AG09309 (cell line): ENCODE data around the gene EPHA1.

Experiments used
- DNase-seq: peaks from one replicate; pipeline ENCODE4 v3.0.0-alpha.2; 2010; ENCODE audit warnings: low read depth
- H3K4me3 ChIP-seq: 2 replicates; pipeline ENCODE4 v1.5.1; 2011; ENCODE audit warnings: mild to moderate bottlenecking, low read depth, low read length, moderate library complexity; ENCODE audit not compliant: control insufficient read depth
- TF ChIP-seq, protein P1 (sequence below): IDR thresholded peaks from 2 replicates; pipeline ENCODE4 v1.5.1; 2011; ENCODE audit warnings: mild to moderate bottlenecking, low read depth, low read length, inconsistent platforms; ENCODE audit not compliant: insufficient read depth, control insufficient read depth; ENCODE audit errors: missing control alignments

EPHA1 gene

GRCh38 chr7:143373255-143373794 is 35.3 kb downstream of the EPHA1 start:
- DNase-seq = no peak
- TF ChIP-seq, protein P1, sequence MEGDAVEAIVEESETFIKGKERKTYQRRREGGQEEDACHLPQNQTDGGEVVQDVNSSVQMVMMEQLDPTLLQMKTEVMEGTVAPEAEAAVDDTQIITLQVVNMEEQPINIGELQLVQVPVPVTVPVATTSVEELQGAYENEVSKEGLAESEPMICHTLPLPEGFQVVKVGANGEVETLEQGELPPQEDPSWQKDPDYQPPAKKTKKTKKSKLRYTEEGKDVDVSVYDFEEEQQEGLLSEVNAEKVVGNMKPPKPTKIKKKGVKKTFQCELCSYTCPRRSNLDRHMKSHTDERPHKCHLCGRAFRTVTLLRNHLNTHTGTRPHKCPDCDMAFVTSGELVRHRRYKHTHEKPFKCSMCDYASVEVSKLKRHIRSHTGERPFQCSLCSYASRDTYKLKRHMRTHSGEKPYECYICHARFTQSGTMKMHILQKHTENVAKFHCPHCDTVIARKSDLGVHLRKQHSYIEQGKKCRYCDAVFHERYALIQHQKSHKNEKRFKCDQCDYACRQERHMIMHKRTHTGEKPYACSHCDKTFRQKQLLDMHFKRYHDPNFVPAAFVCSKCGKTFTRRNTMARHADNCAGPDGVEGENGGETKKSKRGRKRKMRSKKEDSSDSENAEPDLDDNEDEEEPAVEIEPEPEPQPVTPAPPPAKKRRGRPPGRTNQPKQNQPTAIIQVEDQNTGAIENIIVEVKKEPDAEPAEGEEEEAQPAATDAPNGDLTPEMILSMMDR = no peak
- H3K4me3 ChIP-seq = no peak overlapping the region

DNA sequence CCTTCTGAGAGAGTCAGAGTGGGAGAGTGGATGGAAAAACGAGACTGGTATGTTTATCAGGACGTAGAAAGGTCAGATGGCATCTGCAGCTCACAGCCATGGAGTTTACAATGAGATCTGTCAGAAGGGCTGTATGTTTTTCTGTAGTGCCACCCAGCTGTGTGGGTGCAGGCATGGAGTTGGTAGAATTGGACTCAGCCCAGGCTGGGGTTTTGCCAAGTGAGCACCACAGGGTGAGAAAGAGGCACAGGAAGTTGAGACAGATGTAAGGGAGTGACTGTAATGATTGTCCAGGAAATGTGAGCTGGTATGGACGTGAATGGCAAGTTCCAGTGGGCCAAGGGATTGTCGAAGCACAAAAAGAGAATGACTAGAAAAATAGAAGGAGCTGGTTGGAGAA is 36.6 kb downstream of the EPHA1 start:
- TF ChIP-seq, protein P1 = no peak
- H3K4me3 ChIP-seq = no peak overlapping the region
- DNase-seq = no peak

DNA sequence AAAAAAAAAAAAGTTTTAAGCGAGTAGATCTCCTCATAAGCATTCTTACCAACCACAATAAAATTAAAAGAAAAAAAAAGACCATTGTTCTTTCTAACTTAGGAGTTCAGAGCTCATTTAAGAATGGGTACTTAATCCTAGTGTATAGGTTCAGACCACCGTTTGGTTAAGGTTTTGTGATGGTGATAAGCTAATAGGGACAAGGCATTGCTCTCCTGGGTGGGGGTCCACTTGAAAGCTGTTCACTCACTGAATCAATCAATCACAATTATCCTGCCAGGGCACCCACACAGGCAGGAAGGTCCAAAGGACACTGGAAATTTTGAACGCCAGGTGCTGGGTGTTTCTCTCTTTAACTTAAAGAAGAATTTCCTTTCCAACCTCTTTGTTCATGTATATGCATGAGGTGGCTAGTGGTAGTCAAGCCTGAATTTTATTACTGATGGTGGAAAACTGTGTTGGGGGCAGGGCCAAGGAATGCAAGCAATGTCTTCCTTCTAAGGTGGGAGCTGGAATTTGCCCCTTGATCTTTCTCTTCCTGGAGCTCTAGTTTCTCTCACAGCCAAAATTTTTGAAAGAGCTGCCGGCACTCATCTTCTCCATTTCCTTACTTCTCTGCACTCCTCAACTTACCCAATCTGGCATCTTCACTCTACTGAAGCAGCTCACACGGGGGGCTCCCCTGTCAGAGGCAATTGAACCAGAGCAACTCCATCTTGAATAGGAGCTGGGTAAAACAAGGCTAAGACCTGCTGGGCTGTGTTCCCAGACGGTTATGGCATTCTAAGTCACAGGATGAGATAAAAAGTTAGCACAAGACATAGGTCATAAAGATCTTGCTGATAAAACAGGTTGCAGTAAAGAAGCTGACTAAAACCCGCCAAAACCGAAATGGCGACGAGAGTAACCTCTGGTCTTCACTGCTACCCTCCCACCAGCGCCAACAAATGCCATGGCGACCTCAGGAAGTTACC is 38.7 kb downstream of the EPHA1 start:
- H3K4me3 ChIP-seq = no peak overlapping the region
- TF ChIP-seq, protein P1 = no peak
- no peak for DNase-seq

GRCh38 chr7:143368387-143368786 is 40.3 kb downstream of the EPHA1 start:
- H3K4me3 ChIP-seq = no peak overlapping the region
- no peak for DNase-seq
- TF ChIP-seq, protein P1 = no peak

- no peak overlapping the region for H3K4me3 ChIP-seq
- no peak for DNase-seq
- TF ChIP-seq, protein P1 = no peak
Observed at GRCh38 chr7:143367972-143368371, 40.7 kb downstream of the EPHA1 start.

GRCh38 chr7:143363016-143363937 is 45.4 kb downstream of the EPHA1 start:
- TF ChIP-seq, protein P1 = no peak
- DNase-seq = no peak
- peak overlapping the region; percentile 2 for H3K4me3 ChIP-seq
